ENCODE data around the gene KCNT1.

The KCNT1 gene

DNA sequence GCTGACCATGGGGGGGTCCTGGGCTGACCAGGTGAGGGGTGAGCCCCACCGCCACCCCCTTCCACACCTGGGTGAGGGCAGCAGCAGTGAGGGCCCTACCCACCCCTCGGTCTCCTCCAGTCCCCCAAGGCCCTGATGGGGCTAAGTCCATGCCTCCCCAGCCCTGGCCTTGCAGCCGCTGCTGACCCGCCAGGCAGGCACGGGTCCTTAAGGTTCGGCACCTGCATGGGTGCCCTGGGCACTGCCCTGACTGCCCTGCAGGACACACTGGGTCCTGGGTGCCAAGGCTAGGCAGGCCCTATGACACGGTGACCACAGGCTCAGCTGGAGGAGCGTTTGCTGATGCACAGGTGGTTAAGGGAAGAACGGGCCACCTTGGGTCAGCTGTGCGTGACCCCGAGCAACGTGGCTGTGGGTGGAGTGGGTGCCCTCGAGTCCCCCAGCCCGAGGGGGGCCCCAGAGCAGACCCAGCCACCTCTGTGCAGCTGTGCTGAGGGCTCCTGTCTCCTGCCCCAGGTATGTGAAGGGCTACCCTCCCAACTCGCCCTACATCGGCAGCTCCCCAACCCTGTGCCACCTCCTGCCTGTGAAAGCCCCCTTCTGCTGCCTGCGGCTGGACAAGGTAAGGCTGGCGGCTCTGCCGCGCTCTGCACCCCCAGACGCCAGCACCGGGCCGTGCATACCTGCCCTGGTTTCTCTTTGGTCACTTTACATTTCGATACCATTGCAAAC lies 73.0 kb downstream of the KCNT1 start:
- TF ChIP-seq, protein P1, sequence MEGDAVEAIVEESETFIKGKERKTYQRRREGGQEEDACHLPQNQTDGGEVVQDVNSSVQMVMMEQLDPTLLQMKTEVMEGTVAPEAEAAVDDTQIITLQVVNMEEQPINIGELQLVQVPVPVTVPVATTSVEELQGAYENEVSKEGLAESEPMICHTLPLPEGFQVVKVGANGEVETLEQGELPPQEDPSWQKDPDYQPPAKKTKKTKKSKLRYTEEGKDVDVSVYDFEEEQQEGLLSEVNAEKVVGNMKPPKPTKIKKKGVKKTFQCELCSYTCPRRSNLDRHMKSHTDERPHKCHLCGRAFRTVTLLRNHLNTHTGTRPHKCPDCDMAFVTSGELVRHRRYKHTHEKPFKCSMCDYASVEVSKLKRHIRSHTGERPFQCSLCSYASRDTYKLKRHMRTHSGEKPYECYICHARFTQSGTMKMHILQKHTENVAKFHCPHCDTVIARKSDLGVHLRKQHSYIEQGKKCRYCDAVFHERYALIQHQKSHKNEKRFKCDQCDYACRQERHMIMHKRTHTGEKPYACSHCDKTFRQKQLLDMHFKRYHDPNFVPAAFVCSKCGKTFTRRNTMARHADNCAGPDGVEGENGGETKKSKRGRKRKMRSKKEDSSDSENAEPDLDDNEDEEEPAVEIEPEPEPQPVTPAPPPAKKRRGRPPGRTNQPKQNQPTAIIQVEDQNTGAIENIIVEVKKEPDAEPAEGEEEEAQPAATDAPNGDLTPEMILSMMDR (IDR thresholded peaks at IDR 0.05; ENCODE audit: low read depth, low read length): no peak
- TF ChIP-seq POLR2A (IDR thresholded peaks at IDR 0.05; ENCODE audit: extremely low read depth, insufficient read length) (no peak), MYC (IDR thresholded peaks at IDR 0.05; ENCODE audit: low read depth, low read length) (no peak), MAX (IDR thresholded peaks at IDR 0.05; ENCODE audit: low read depth, low read length) (no peak)
- no peak for DNase-seq (ENCODE audit: low read depth)
- H3K4me3 ChIP-seq (ENCODE audit: low read depth, low read length): no peak overlapping the region

DNA sequence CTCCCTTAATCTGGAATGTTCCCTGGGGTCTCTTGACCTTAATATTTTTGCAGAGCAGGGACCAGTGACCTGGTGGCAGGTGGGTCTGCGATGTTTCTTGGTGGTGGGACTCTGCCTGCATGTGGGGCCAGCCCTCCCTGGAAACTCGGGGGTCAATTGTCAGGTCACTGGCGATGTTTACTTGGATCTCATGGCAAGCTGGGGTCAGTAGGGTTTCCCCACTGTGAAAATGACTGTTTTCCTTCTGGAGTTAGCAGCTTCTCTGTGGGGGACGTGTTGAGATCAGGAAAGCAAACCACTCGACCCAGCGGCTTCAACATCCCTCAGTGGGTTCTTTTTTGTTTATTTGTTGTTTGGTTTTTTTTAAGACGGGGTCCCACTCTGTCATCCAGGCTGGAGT lies 73.9 kb downstream of the KCNT1 start:
- H3K4me3 ChIP-seq (ENCODE audit: low read depth, low read length): no peak overlapping the region

GRCh38 chr9:135776893-135777622 lies 75.1 kb downstream of the KCNT1 start:
- TF ChIP-seq POLR2A (IDR thresholded peaks at IDR 0.05; ENCODE audit: extremely low read depth, insufficient read length) (no peak), MAX (IDR thresholded peaks at IDR 0.05; ENCODE audit: low read depth, low read length) (no peak), MYC (IDR thresholded peaks at IDR 0.05; ENCODE audit: low read depth, low read length) (no peak)
- TF ChIP-seq, protein P1 (IDR thresholded peaks at IDR 0.05; ENCODE audit: low read depth, low read length): no peak
- H3K4me3 ChIP-seq (ENCODE audit: low read depth, low read length): no peak overlapping the region
- no peak for DNase-seq (ENCODE audit: low read depth)

More for the DNA sequence above, 73.9 kb downstream of the KCNT1 start:
- TF ChIP-seq MAX (IDR thresholded peaks at IDR 0.05; ENCODE audit: low read depth, low read length): no peak
- TF ChIP-seq MYC (IDR thresholded peaks at IDR 0.05; ENCODE audit: low read depth, low read length): no peak
- TF ChIP-seq POLR2A (IDR thresholded peaks at IDR 0.05; ENCODE audit: extremely low read depth, insufficient read length): no peak
- TF ChIP-seq, protein P1 (IDR thresholded peaks at IDR 0.05; ENCODE audit: low read depth, low read length): no peak
- DNase-seq (ENCODE audit: low read depth): no peak

- no peak for DNase-seq (ENCODE audit: low read depth)
- no peak for TF ChIP-seq MAX (IDR thresholded peaks at IDR 0.05; ENCODE audit: low read depth, low read length)
- TF ChIP-seq MYC (IDR thresholded peaks at IDR 0.05; ENCODE audit: low read depth, low read length): no peak
- TF ChIP-seq, protein P1 (IDR thresholded peaks at IDR 0.05; ENCODE audit: low read depth, low read length): no peak
- no peak for TF ChIP-seq POLR2A (IDR thresholded peaks at IDR 0.05; ENCODE audit: extremely low read depth, insufficient read length)
- H3K4me3 ChIP-seq (ENCODE audit: low read depth, low read length): no peak overlapping the region
These were observed 75.7 kb downstream of the KCNT1 start for GRCh38 chr9:135777623-135778177.

DNA sequence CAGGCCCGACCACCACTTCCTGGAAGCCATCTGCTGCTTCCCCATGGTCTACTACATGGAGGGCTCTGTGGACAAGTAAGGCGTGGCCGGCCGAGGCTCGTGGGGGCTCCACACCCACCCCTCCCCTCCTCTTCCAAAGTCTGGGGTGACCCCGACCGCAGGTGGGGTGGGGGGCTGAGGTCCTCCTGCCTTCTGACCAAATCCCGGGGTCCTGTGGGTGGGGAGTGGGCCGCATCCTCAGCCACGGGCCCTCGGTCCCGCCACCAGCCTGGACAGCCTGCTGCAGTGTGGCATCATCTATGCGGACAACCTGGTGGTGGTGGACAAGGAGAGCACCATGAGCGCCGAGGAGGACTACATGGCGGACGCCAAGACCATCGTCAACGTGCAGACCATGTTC lies 76.4 kb downstream of the KCNT1 start:
- no peak for DNase-seq (ENCODE audit: low read depth)
- H3K4me3 ChIP-seq (ENCODE audit: low read depth, low read length): no peak overlapping the region
- TF ChIP-seq, protein P1 (IDR thresholded peaks at IDR 0.05; ENCODE audit: low read depth, low read length): no peak
- TF ChIP-seq MYC (IDR thresholded peaks at IDR 0.05; ENCODE audit: low read depth, low read length): no peak
- TF ChIP-seq MAX (IDR thresholded peaks at IDR 0.05; ENCODE audit: low read depth, low read length): no peak
- TF ChIP-seq POLR2A (IDR thresholded peaks at IDR 0.05; ENCODE audit: extremely low read depth, insufficient read length): no peak
